GM23338 (cell line): ENCODE results near the gene CETP. TPM values are rescaled to one million over a fixed set of nuclear protein-coding genes. Genes with fewer than 3 reads are reported as not detected.

Experiments
- ATAC-seq: fragments of 200-7000 bp; cut with Tn5 transposase; 3 replicates; pipeline ENCODE4 v1.9.1; 2020
- DNase-seq: peaks from one replicate; pipeline ENCODE4 v3.0.0-alpha.2; 2015; ENCODE audit warnings: low spot score
- H2AFZ ChIP-seq: fragments of 200-600 bp; sonication (generic); 2 replicates; pipeline ENCODE4 v1.8.0; 2016; ENCODE audit warnings: antibody characterized with exemption, mild to moderate bottlenecking, moderate library complexity
- H3F3A ChIP-seq: fragments of 200-600 bp; sonication (generic); replicated peaks from 2 replicates; pipeline ENCODE4 v1.8.0; 2017; ENCODE audit warnings: antibody characterized with exemption, mixed run types, low read depth
- H3K27ac ChIP-seq: fragments of 200-600 bp; sonication (generic); 2 replicates; pipeline ENCODE4 v1.6.1; 2016; ENCODE audit warnings: low read depth
- H3K27me3 ChIP-seq: fragments of 200-600 bp; sonication (generic); 2 replicates; pipeline ENCODE4 v1.8.0; 2016; ENCODE audit warnings: mild to moderate bottlenecking, mixed run types, moderate library complexity; ENCODE audit not compliant: insufficient read depth
- H3K36me3 ChIP-seq: fragments of 200-600 bp; sonication (generic); 2 replicates; pipeline ENCODE4 v1.8.0; 2016; ENCODE audit warnings: mild to moderate bottlenecking; ENCODE audit not compliant: insufficient read depth
- H3K4me1 ChIP-seq: fragments of 200-600 bp; sonication (generic); 2 replicates; pipeline ENCODE4 v1.8.0; 2016; ENCODE audit warnings: mild to moderate bottlenecking, moderate library complexity; ENCODE audit not compliant: insufficient read depth
- H3K4me2 ChIP-seq: fragments of 200-600 bp; sonication (generic); 2 replicates; pipeline ENCODE4 v1.7.1; 2017; ENCODE audit warnings: mixed run types
- H3K4me3 ChIP-seq: fragments of 200-600 bp; sonication (generic); 2 replicates; pipeline ENCODE4 v1.6.1; 2016; ENCODE audit warnings: mixed run types
- H3K79me2 ChIP-seq: fragments of 200-600 bp; sonication (generic); replicated peaks from 2 replicates; pipeline ENCODE4 v1.8.0; 2017; ENCODE audit warnings: mild to moderate bottlenecking; ENCODE audit not compliant: insufficient read depth
- H3K9me2 ChIP-seq: fragments of 200-600 bp; sonication (generic); 2 replicates; pipeline ENCODE4 v1.8.0; 2017; ENCODE audit not compliant: insufficient read depth
- H4K20me1 ChIP-seq: fragments of 200-600 bp; sonication (generic); replicated peaks from 2 replicates; pipeline ENCODE4 v1.8.0; 2017; ENCODE audit warnings: mild to moderate bottlenecking; ENCODE audit not compliant: insufficient read depth
- H3K27ac Mint-ChIP-seq: 2 replicates; pipeline ENCODE4 v1.8.0; 2020; ENCODE audit warnings: inconsistent platforms, mild to moderate bottlenecking, moderate library complexity, mixed read lengths
- H3K27me3 Mint-ChIP-seq: 3 replicates; pipeline ENCODE4 v1.8.0; 2022; ENCODE audit warnings: low read depth, mild to moderate bottlenecking, moderate library complexity, mixed read lengths, inconsistent platforms; ENCODE audit not compliant: insufficient read depth, poor library complexity
- H3K36me3 Mint-ChIP-seq: 3 replicates; pipeline ENCODE4 v1.8.0; 2021; ENCODE audit warnings: low read depth, mild to moderate bottlenecking, inconsistent platforms, moderate library complexity, mixed read lengths
- H3K4me1 Mint-ChIP-seq: 3 replicates; pipeline ENCODE4 v1.8.0; 2020; ENCODE audit warnings: mild to moderate bottlenecking, inconsistent platforms, mixed read lengths
- H3K4me3 Mint-ChIP-seq: 3 replicates; pipeline ENCODE4 v1.8.0; 2021; ENCODE audit warnings: moderate library complexity, mild to moderate bottlenecking, inconsistent platforms, mixed read lengths
- H3K9me3 Mint-ChIP-seq: 3 replicates; pipeline ENCODE4 v1.8.0; 2020; ENCODE audit warnings: moderate library complexity, mild to moderate bottlenecking, inconsistent platforms, mixed read lengths
- EZH2phosphoT487 ChIP-seq: fragments of 200-600 bp; sonication (generic); IDR thresholded peaks from one replicate; pipeline ENCODE4 v1.8.1; 2018; ENCODE audit warnings: antibody characterized with exemption; ENCODE audit not compliant: unreplicated experiment
- JUNB ChIP-seq: IDR thresholded peaks from one replicate; pipeline ENCODE4 v1.6.1; 2016; ENCODE audit warnings: antibody characterized with exemption; ENCODE audit not compliant: unreplicated experiment
- NANOG ChIP-seq: IDR thresholded peaks from 2 replicates; pipeline ENCODE4 v1.6.1; 2016; ENCODE audit warnings: antibody characterized with exemption, borderline replicate concordance
- POLR2AphosphoS5 ChIP-seq: IDR thresholded peaks from 2 replicates; pipeline ENCODE4 v1.6.1; 2016; ENCODE audit warnings: antibody characterized with exemption, low read depth
- STAT1 ChIP-seq: IDR thresholded peaks from one replicate; pipeline ENCODE4 v1.6.1; 2016; ENCODE audit warnings: antibody characterized with exemption; ENCODE audit not compliant: unreplicated experiment
- ZNF331 ChIP-seq: fragments of 250-450 bp; sonication (Bioruptor Pico); IDR thresholded peaks from 2 replicates; pipeline ENCODE4 v1.5.0; 2020; ENCODE audit warnings: low read depth, mild to moderate bottlenecking, moderate library complexity
- polyA plus RNA-seq: library from polyadenylated mRNA; unstranded; fragments of >200 nt; fragmentation: Nextera tagmentation; extraction: Ambion mirVana; gene quantifications from 2 replicates; pipeline ENCODE4 v1.2.1, GENCODE V29; 2016
- total RNA-seq: library from RNA; depleted of rRNA; stranded (reverse); fragments of >200 nt; shearing (Covaris generic); gene quantifications from 2 replicates; pipeline ENCODE4 v1.2.3, GENCODE V29; 2014
- TF ChIP-seq, protein P1 (sequence below), 2 experiments: fragments of 200-600 bp in 1 of 2; sonication (generic) in 1 of 2; conservative IDR thresholded peaks; 2 replicates each; pipeline versions ENCODE4 v1.5.1 to v1.6.1; 2016 to 2017; ENCODE audit warnings: antibody characterized with exemption in 2 of 2, low read depth in 2 of 2, mild to moderate bottlenecking in 2 of 2, moderate library complexity in 1 of 2
- TF ChIP-seq, protein P2 (sequence below): IDR thresholded peaks from one replicate; pipeline ENCODE4 v1.6.1; 2018; ENCODE audit warnings: antibody characterized with exemption; ENCODE audit not compliant: unreplicated experiment
- TF ChIP-seq, protein P3 (sequence below): fragments of 250-450 bp; sonication (Bioruptor Pico); IDR thresholded peaks from 2 replicates; pipeline ENCODE4 v1.5.0; 2020; ENCODE audit warnings: mild to moderate bottlenecking, moderate library complexity
- TF ChIP-seq, protein P4 (sequence below): IDR thresholded peaks from 2 replicates; pipeline ENCODE4 v1.6.1; 2016; ENCODE audit warnings: antibody characterized with exemption

Gene CETP
- total and polyA plus RNA-seq, 2 experiments from 2014 or later, result not detected

DNA sequence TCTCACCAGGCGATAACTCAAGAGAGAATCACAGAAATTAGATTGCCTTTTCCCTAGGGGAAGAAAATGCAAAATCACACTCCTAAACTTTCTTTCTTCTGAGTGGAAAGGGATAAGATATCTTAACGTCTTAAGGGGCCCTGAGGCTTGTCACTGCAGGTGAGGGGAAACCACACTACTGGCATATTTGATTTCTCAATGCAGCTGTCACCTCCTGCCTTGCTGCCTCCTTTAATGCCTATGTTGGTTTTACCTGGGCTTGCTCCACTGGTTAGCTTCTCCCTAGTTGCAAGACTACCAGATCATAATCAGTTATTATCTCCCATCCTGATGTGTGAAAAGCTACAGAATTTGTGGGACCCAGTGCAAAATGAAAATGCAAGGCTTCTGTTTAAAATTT lies 34.3 kb upstream of the CETP start:
- Histone ChIP-seq H3K4me1 (peaks cover 13% of the 10 kb centered on the region), H3K79me2 (peaks cover 2% of the 10 kb centered on the region), H3F3A (no peaks in the 10 kb centered on the region), H4K20me1 (no peaks in the 10 kb centered on the region; the same call in 1 of the 2 replicates), H3K4me2 (no peak overlapping the region), H3K4me3 (no peak overlapping the region), H2AFZ (no peak overlapping the region), H3K27ac (no peak overlapping the region), H3K9me2 (no peaks in the 10 kb centered on the region), H3K27me3 (no peaks in the 10 kb centered on the region), H3K36me3 (no peaks in the 10 kb centered on the region)
- DNase-seq (no peak), ATAC-seq (no peak)
- Mint-ChIP-seq H3K4me3 (no peak overlapping the region), H3K27me3 (peaks cover 8% of the 10 kb centered on the region), H3K36me3 (no peaks in the 10 kb centered on the region), H3K9me3 (0 out of 3 replicates have a peak, but pooled peaks cover 2% of the 10 kb centered on the region), H3K4me1 (peaks cover 10% of the 10 kb centered on the region; the same call in 2 of the 3 replicates), H3K27ac (no peak overlapping the region)
- TF ChIP-seq JUNB (no peak), EZH2phosphoT487 (no peak), ZNF331 (no peak), STAT1 (no peak), NANOG (no peak), POLR2AphosphoS5 (no peak)
- TF ChIP-seq, protein P1, sequence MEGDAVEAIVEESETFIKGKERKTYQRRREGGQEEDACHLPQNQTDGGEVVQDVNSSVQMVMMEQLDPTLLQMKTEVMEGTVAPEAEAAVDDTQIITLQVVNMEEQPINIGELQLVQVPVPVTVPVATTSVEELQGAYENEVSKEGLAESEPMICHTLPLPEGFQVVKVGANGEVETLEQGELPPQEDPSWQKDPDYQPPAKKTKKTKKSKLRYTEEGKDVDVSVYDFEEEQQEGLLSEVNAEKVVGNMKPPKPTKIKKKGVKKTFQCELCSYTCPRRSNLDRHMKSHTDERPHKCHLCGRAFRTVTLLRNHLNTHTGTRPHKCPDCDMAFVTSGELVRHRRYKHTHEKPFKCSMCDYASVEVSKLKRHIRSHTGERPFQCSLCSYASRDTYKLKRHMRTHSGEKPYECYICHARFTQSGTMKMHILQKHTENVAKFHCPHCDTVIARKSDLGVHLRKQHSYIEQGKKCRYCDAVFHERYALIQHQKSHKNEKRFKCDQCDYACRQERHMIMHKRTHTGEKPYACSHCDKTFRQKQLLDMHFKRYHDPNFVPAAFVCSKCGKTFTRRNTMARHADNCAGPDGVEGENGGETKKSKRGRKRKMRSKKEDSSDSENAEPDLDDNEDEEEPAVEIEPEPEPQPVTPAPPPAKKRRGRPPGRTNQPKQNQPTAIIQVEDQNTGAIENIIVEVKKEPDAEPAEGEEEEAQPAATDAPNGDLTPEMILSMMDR (conservative IDR thresholded peaks at IDR 0.05; ENCODE audit: low read depth in 2 of 2), result no peak
- TF ChIP-seq, protein P2, sequence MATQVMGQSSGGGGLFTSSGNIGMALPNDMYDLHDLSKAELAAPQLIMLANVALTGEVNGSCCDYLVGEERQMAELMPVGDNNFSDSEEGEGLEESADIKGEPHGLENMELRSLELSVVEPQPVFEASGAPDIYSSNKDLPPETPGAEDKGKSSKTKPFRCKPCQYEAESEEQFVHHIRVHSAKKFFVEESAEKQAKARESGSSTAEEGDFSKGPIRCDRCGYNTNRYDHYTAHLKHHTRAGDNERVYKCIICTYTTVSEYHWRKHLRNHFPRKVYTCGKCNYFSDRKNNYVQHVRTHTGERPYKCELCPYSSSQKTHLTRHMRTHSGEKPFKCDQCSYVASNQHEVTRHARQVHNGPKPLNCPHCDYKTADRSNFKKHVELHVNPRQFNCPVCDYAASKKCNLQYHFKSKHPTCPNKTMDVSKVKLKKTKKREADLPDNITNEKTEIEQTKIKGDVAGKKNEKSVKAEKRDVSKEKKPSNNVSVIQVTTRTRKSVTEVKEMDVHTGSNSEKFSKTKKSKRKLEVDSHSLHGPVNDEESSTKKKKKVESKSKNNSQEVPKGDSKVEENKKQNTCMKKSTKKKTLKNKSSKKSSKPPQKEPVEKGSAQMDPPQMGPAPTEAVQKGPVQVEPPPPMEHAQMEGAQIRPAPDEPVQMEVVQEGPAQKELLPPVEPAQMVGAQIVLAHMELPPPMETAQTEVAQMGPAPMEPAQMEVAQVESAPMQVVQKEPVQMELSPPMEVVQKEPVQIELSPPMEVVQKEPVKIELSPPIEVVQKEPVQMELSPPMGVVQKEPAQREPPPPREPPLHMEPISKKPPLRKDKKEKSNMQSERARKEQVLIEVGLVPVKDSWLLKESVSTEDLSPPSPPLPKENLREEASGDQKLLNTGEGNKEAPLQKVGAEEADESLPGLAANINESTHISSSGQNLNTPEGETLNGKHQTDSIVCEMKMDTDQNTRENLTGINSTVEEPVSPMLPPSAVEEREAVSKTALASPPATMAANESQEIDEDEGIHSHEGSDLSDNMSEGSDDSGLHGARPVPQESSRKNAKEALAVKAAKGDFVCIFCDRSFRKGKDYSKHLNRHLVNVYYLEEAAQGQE, result no peak
- TF ChIP-seq, protein P3, sequence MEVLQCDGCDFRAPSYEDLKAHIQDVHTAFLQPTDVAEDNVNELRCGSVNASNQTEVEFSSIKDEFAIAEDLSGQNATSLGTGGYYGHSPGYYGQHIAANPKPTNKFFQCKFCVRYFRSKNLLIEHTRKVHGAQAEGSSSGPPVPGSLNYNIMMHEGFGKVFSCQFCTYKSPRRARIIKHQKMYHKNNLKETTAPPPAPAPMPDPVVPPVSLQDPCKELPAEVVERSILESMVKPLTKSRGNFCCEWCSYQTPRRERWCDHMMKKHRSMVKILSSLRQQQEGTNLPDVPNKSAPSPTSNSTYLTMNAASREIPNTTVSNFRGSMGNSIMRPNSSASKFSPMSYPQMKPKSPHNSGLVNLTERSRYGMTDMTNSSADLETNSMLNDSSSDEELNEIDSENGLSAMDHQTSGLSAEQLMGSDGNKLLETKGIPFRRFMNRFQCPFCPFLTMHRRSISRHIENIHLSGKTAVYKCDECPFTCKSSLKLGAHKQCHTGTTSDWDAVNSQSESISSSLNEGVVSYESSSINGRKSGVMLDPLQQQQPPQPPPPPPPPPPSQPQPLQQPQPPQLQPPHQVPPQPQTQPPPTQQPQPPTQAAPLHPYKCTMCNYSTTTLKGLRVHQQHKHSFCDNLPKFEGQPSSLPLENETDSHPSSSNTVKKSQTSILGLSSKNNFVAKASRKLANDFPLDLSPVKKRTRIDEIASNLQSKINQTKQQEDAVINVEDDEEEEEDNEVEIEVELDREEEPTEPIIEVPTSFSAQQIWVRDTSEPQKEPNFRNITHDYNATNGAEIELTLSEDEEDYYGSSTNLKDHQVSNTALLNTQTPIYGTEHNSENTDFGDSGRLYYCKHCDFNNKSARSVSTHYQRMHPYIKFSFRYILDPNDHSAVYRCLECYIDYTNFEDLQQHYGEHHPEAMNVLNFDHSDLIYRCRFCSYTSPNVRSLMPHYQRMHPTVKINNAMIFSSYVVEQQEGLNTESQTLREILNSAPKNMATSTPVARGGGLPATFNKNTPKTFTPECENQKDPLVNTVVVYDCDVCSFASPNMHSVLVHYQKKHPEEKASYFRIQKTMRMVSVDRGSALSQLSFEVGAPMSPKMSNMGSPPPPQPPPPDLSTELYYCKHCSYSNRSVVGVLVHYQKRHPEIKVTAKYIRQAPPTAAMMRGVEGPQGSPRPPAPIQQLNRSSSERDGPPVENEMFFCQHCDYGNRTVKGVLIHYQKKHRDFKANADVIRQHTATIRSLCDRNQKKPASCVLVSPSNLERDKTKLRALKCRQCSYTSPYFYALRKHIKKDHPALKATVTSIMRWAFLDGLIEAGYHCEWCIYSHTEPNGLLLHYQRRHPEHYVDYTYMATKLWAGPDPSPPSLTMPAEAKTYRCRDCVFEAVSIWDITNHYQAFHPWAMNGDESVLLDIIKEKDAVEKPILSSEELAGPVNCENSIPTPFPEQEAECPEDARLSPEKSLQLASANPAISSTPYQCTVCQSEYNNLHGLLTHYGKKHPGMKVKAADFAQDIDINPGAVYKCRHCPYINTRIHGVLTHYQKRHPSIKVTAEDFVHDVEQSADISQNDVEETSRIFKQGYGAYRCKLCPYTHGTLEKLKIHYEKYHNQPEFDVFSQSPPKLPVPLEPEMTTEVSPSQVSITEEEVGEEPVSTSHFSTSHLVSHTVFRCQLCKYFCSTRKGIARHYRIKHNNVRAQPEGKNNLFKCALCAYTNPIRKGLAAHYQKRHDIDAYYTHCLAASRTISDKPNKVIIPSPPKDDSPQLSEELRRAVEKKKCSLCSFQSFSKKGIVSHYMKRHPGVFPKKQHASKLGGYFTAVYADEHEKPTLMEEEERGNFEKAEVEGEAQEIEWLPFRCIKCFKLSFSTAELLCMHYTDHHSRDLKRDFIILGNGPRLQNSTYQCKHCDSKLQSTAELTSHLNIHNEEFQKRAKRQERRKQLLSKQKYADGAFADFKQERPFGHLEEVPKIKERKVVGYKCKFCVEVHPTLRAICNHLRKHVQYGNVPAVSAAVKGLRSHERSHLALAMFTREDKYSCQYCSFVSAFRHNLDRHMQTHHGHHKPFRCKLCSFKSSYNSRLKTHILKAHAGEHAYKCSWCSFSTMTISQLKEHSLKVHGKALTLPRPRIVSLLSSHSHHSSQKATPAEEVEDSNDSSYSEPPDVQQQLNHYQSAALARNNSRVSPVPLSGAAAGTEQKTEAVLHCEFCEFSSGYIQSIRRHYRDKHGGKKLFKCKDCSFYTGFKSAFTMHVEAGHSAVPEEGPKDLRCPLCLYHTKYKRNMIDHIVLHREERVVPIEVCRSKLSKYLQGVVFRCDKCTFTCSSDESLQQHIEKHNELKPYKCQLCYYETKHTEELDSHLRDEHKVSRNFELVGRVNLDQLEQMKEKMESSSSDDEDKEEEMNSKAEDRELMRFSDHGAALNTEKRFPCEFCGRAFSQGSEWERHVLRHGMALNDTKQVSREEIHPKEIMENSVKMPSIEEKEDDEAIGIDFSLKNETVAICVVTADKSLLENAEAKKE (CRISPR knock-in tag), result no peak
- TF ChIP-seq, protein P4, sequence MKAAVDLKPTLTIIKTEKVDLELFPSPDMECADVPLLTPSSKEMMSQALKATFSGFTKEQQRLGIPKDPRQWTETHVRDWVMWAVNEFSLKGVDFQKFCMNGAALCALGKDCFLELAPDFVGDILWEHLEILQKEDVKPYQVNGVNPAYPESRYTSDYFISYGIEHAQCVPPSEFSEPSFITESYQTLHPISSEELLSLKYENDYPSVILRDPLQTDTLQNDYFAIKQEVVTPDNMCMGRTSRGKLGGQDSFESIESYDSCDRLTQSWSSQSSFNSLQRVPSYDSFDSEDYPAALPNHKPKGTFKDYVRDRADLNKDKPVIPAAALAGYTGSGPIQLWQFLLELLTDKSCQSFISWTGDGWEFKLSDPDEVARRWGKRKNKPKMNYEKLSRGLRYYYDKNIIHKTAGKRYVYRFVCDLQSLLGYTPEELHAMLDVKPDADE, result no peak
